Iris pigment epithelial cell (primary cell): ENCODE measurements around the gene NOTCH1.
A peak's percentile ranks its signal among the peaks of the same experiment; 100 is the strongest.

Experiments used
- DNase-seq: peaks from one replicate; pipeline ENCODE4 v3.0.0-alpha.2; 2011; ENCODE audit warnings: low read depth

Gene NOTCH1

GRCh38 chr9:136544964-136545691 is 720 bp downstream of the NOTCH1 start:
- DNase-seq: peak; percentile 36

- DNase-seq: peak; percentile 11
These were observed 1.3 kb downstream of the NOTCH1 start for GRCh38 chr9:136544548-136544963.

GRCh38 chr9:136543830-136544547 is 1.9 kb downstream of the NOTCH1 start:
- no peak for DNase-seq

- DNase-seq: no peak
These were observed 2.6 kb downstream of the NOTCH1 start for GRCh38 chr9:136543280-136543679.

GRCh38 chr9:136542241-136543040 is 3.4 kb downstream of the NOTCH1 start:
- DNase-seq: no peak

GRCh38 chr9:136541709-136542108 is 4.1 kb downstream of the NOTCH1 start:
- DNase-seq: no peak

- DNase-seq: no peak
These were observed 4.7 kb downstream of the NOTCH1 start for GRCh38 chr9:136541179-136541578.

- peak; percentile 39 for DNase-seq
These were observed 6.1 kb downstream of the NOTCH1 start for GRCh38 chr9:136539427-136540421.

- no peak for DNase-seq
These were observed 7.0 kb downstream of the NOTCH1 start for GRCh38 chr9:136538599-136539426.

- DNase-seq: peak; percentile 44
These were observed 7.8 kb downstream of the NOTCH1 start for GRCh38 chr9:136537896-136538598.

- DNase-seq: no peak
These were observed 8.4 kb downstream of the NOTCH1 start for GRCh38 chr9:136537411-136537810.

GRCh38 chr9:136536721-136537241 is 9.1 kb downstream of the NOTCH1 start:
- DNase-seq: no peak

GRCh38 chr9:136536051-136536720 is 9.7 kb downstream of the NOTCH1 start:
- no peak for DNase-seq

GRCh38 chr9:136535070-136535469 is 10.8 kb downstream of the NOTCH1 start:
- DNase-seq: no peak

GRCh38 chr9:136534366-136534765 is 11.5 kb downstream of the NOTCH1 start:
- DNase-seq: no peak

- DNase-seq: no peak
These were observed 12.1 kb downstream of the NOTCH1 start for GRCh38 chr9:136533775-136534157.

- no peak for DNase-seq
These were observed 12.8 kb downstream of the NOTCH1 start for GRCh38 chr9:136532799-136533774.
